Left lung (tissue), 10 donors: ENCODE measurements around the gene CEP63. TPM values are rescaled to one million over a fixed set of nuclear protein-coding genes. Genes with fewer than 3 reads are reported as not detected.
A peak's percentile ranks its signal among the peaks of the same experiment; 100 is the strongest.

ENCODE experiments used
- ATAC-seq: fragments of 200-7000 bp; cut with Tn5 transposase; one replicate; pipeline ENCODE4 v1.9.1; 2020; ENCODE audit warnings: moderate library complexity
- DNase-seq, 4 donors: peaks; one replicate each; pipeline ENCODE4 v3.0.0-alpha.2; 2013 to 2020
- H3K27ac ChIP-seq, 2 donors: fragments of 200-600 bp; sonication (generic) in 1 of 2; one replicate each; pipeline versions ENCODE4 v1.5.0 to v1.8.0; 2020 to 2021
- H3K27me3 ChIP-seq, 2 donors: fragments of 200-600 bp; sonication (generic) in 1 of 2; one replicate each; pipeline versions ENCODE4 v1.5.0 to v1.8.0; 2020 to 2021
- H3K36me3 ChIP-seq, 2 donors: fragments of 200-600 bp; sonication (generic) in 1 of 2; one replicate each; pipeline versions ENCODE4 v1.5.0 to v1.8.0; 2020 to 2021
- H3K4me1 ChIP-seq, 2 donors: fragments of 200-600 bp; one replicate each; pipeline ENCODE4 v1.8.0; 2021
- H3K4me3 ChIP-seq, 2 donors: fragments of 200-600 bp; sonication (generic) in 1 of 2; one replicate each; pipeline versions ENCODE4 v1.5.0 to v1.8.0; 2020 to 2021; ENCODE audit warnings: mild to moderate bottlenecking in 1 of 2
- H3K9me3 ChIP-seq, 2 donors: fragments of 200-600 bp; sonication (generic) in 1 of 2; one replicate each; pipeline versions ENCODE4 v1.5.0 to v1.8.0; 2020 to 2021
- intact Hi-C, 2 donors: fragments of 100-400 bp; cut with DNase I; formaldehyde crosslinking; loops; one replicate each; pipeline versions ENCODE4 v1.11.2 to v1.14.2; 2022
- polyA plus RNA-seq, 6 donors: library from polyadenylated mRNA; unstranded; fragments of 120-200 nt; gene quantifications; one replicate each; pipeline ENCODE4 v1.2.1, GENCODE V29; 2013; ENCODE audit not compliant: insufficient read length in 6 of 6
- total RNA-seq, 2 donors: library from RNA; stranded (reverse); fragmentation: NEBNext Ultra II Directional; extraction: Animal tissue kit (Norgen Biotek cat#: 25700); gene quantifications; one replicate each; pipeline ENCODE4 v1.2.1, GENCODE V29; 2021
- TF ChIP-seq, protein P1 (sequence below), 2 donors: fragments of 200-600 bp; sonication (generic) in 1 of 2; IDR thresholded peaks; one replicate each; pipeline versions ENCODE4 v1.5.0 to v1.8.0; 2021; ENCODE audit warnings: antibody characterized with exemption in 2 of 2
- donor health status: DM: no; HTN: yes; CAD: no.
- donor health status: DM: no; HTN: no; CAD: no.

Gene CEP63
- total and polyA plus RNA-seq, 8 donors: 16.1 to 40.4 (median 32.7) TPM

DNA sequence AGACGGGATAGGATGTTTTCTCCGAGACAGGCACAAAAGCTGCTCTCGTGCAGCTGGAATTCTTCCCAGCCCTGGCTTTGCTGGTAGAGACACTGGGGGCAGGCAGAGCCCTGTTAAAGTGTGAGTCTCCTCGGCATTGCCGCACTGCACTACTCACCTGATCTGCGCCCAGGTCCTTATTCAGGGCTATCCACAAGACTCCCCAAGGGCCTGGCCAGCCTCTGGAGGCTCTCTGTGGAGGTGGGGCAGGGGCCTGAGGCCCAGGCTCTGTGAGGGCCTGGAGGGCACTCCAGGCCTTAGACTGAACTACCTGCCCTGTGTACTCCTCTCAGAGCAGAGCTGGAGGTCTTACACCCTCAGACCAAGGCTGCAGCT, 116.6 kb downstream of the CEP63 start:
- ATAC-seq (no peak), DNase-seq (no peak)
- Histone ChIP-seq H3K36me3 (no peaks in the 10 kb centered on the region), H3K4me3 (no peak overlapping the region), H3K4me1 (peaks cover 0 to 34% of the 10 kb centered on the region in 2 donors), H3K27me3 (no peaks in the 10 kb centered on the region), H3K27ac (no peak overlapping the region), H3K9me3 (no peaks in the 10 kb centered on the region)
- TF ChIP-seq, protein P1, sequence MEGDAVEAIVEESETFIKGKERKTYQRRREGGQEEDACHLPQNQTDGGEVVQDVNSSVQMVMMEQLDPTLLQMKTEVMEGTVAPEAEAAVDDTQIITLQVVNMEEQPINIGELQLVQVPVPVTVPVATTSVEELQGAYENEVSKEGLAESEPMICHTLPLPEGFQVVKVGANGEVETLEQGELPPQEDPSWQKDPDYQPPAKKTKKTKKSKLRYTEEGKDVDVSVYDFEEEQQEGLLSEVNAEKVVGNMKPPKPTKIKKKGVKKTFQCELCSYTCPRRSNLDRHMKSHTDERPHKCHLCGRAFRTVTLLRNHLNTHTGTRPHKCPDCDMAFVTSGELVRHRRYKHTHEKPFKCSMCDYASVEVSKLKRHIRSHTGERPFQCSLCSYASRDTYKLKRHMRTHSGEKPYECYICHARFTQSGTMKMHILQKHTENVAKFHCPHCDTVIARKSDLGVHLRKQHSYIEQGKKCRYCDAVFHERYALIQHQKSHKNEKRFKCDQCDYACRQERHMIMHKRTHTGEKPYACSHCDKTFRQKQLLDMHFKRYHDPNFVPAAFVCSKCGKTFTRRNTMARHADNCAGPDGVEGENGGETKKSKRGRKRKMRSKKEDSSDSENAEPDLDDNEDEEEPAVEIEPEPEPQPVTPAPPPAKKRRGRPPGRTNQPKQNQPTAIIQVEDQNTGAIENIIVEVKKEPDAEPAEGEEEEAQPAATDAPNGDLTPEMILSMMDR (IDR thresholded peaks at IDR 0.05): no peak
- intact Hi-C loops: no loop called here

DNA sequence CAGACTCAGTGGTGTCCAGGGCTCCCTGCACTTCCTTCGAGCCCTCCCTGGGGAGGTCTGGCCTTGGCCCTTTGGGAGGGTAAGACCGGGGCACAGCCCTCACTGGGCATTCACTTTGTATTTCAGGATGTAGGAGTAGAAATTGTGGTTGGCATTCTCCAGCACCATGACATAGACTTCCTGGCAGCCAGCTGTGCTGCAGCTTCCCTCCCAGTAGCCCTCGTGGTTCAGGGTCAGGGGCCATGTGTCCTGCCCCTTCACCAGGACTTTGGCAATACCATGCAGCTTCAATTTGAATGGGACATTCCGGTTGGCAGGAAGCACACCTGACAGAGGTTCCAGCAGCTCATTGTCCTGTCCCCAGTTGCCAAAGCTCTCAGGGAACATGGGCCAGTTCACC, 117.6 kb downstream of the CEP63 start:
- intact Hi-C loops: no loop called here
- DNase-seq (no peak), ATAC-seq (no peak)
- H3K4me3 ChIP-seq: no peak overlapping the region
- no peak overlapping the region for H3K27ac ChIP-seq
- no peaks in the 10 kb centered on the region for H3K36me3 ChIP-seq
- TF ChIP-seq, protein P1 (IDR thresholded peaks at IDR 0.05): no peak
- no peaks in the 10 kb centered on the region for H3K9me3 ChIP-seq
- H3K4me1 ChIP-seq: peaks cover 0 to 31% of the 10 kb centered on the region in 2 donors
- H3K27me3 ChIP-seq: no peaks in the 10 kb centered on the region

DNA sequence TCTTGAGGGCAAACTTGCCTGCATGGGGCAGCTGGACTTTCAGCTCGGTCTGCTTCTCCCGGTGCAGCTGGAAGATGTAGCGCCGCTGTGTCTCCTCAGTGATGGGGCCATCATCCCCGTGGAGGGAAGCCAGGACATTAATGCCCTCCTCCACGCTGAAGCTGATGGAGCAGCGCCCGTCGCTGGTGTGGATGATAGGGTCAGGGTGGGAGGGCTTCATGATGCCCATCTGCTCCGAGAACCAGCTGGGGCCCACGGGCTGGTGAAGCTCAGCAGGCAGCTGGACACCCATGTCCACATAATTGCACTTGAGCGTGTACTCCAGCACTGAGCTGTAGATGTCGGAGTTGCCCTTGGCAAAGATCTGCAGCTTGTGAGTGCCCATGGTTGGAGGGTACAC, 118.1 kb downstream of the CEP63 start:
- TF ChIP-seq, protein P1 (IDR thresholded peaks at IDR 0.05): no peak
- DNase-seq: no peak
- intact Hi-C loops: no loop called here
- Histone ChIP-seq H3K9me3 (no peaks in the 10 kb centered on the region), H3K4me1 (peaks cover 0 to 29% of the 10 kb centered on the region in 2 donors), H3K36me3 (no peaks in the 10 kb centered on the region), H3K27me3 (no peaks in the 10 kb centered on the region), H3K4me3 (no peak overlapping the region), H3K27ac (no peak overlapping the region)
- ATAC-seq: no peak

DNA sequence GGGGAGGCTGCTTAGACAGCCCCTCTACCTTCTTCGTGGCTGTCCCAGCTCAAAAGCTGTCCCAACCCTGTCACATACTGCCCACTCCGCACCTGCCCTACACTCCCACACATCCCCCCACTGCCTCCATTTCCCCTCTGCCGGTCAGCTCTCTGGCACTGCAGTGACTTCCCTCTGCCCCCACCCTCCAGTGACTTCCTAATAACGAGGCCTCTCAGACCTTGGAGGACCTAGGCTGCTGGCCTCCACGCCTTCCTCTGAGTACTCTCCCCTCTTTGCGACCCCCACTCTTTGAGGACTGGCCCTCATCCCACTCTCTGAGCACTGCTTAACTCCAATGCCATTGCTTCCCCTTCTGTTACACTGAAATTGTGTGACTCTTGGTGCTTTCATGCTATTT, 119.7 kb downstream of the CEP63 start:
- peaks cover 0 to 28% of the 10 kb centered on the region in 2 donors for H3K4me1 ChIP-seq
- H3K4me3 ChIP-seq: no peak overlapping the region
- H3K27ac ChIP-seq: peak overlapping the region in 1 of 2 donors; percentile 86
- DNase-seq (no peak), ATAC-seq (no peak)
- H3K36me3 ChIP-seq: no peaks in the 10 kb centered on the region
- TF ChIP-seq, protein P1 (IDR thresholded peaks at IDR 0.05): no peak
- no peaks in the 10 kb centered on the region for H3K27me3 ChIP-seq
- no peaks in the 10 kb centered on the region for H3K9me3 ChIP-seq
- intact Hi-C loops: no loop called here

DNA sequence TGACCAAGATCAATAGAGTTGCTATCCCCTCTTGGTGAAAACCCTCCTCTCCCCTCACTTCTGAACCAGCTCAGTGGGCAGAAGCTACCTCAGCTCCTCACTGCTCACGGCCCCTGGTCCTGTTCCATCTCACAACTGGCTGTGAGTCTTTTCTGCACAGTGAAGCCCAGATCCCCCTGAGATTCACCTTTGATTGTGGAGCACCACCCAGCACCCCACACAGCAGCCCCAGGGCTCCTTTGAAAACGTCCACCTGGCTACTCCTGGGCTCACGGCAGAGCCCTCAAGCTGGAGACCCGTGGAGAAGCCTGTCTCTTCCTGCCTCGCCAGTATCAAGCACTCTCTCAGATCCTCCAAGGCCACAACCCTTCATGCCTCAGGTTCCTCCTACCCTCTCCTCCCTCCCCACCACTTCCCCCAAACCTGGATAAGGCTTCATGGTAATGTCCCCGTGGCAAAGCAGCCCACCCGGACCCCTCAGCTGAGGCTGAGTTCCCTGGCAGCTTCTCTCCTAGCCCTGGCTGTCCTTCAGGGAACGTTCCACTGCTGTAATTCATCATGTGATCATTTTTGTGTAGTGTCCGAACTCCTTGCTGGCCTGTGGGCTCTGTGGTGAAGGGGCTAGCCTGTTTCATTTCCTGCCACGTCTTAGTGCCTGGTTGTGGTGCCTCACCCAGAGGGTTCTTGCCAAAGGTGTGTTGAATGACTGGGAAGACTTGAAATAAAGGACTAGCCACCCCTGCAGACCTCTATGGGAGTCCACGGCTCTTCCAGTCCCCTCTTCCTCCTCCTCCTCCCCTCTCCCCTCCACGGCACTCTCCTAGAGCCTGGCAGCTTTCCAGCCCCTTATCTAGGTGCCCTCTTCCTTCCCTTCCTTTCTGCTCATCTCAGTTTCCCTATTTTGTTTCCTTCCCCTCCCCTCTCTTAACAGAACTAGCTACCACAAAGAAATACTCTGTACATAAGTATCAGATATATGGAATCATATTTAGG, 120.5 kb downstream of the CEP63 start:
- TF ChIP-seq, protein P1 (IDR thresholded peaks at IDR 0.05): no peak
- Histone ChIP-seq H3K27ac (peak overlapping the region in 1 of 2 donors; percentile 86), H3K4me3 (no peak overlapping the region), H3K36me3 (no peaks in the 10 kb centered on the region), H3K4me1 (peaks cover 0 to 22% of the 10 kb centered on the region in 2 donors), H3K27me3 (no peaks in the 10 kb centered on the region), H3K9me3 (no peaks in the 10 kb centered on the region)
- ATAC-seq (no peak), DNase-seq (no peak)
- intact Hi-C loops: no loop called here
